ENCODE measurements around the gene PNMT. TPM values are rescaled to one million over a fixed set of nuclear protein-coding genes. Genes with fewer than 3 reads are reported as not detected.
A peak's percentile ranks its signal among the peaks of the same experiment; 100 is the strongest.

The PNMT gene, protein sequence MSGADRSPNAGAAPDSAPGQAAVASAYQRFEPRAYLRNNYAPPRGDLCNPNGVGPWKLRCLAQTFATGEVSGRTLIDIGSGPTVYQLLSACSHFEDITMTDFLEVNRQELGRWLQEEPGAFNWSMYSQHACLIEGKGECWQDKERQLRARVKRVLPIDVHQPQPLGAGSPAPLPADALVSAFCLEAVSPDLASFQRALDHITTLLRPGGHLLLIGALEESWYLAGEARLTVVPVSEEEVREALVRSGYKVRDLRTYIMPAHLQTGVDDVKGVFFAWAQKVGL
- total RNA-seq = 1 to 10 TPM in 2 of 4 donors, under 1 TPM in 2; 0.53 to 1.6 (median 1.1) TPM

DNA sequence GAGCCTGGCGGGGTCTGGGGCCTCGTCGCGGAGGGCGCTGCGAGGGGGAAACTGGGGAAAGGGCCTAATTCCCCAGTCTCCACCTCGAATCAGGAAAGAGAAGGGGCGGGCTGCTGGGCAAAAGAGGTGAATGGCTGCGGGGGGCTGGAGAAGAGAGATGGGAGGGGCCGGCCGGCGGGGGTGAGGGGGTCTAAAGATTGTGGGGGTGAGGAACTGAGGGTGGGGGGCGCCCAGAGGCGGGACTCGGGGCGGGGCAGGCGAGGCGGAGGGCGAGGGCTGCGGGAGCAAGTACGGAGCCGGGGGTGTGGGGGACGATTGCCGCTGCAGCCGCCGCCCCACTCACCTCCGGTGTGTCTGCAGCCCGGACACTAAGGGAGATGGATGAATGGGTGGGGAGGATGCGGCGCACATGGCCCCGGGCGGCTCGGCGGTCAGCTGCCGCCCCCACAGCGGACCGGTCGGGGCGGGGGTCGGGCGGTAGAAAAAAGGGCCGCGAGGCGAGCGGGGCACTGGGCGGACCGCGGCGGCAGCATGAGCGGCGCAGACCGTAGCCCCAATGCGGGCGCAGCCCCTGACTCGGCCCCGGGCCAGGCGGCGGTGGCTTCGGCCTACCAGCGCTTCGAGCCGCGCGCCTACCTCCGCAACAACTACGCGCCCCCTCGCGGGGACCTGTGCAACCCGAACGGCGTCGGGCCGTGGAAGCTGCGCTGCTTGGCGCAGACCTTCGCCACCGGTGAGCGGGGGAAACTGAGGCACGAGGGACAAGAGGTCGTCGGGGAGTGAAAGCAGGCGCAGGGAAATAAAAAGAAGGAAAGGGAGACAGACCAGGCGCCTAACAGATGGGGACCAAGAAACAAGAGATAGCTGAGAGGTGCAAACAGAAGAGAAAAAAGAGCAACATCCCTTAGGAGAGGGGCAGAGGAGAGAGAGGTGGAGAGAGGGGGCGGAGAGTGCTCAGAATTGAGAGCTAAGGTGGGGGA is at the start of gene PNMT:
Gene PNMT, plus strand, starts transcription at position 509 of the 980 bp plus-strand sequence. Its CDS starts 23 bp downstream, at position 532.
- Histone ChIP-seq H3K27me3 (peaks cover 54% of the 10 kb centered on the region), H3K4me1 (peaks cover 66% of the 10 kb centered on the region), H3K36me3 (peaks cover under 1% of the 10 kb centered on the region), H3K9me3 (no peaks in the 10 kb centered on the region), H3K4me3 (peak within 1 kb of the TSS; percentile 46), H3K27ac (peak within 1 kb of the TSS; percentile 47)
- TF ChIP-seq POLR2A (IDR thresholded peaks at IDR 0.05) = no peak
- TF ChIP-seq, protein P1, sequence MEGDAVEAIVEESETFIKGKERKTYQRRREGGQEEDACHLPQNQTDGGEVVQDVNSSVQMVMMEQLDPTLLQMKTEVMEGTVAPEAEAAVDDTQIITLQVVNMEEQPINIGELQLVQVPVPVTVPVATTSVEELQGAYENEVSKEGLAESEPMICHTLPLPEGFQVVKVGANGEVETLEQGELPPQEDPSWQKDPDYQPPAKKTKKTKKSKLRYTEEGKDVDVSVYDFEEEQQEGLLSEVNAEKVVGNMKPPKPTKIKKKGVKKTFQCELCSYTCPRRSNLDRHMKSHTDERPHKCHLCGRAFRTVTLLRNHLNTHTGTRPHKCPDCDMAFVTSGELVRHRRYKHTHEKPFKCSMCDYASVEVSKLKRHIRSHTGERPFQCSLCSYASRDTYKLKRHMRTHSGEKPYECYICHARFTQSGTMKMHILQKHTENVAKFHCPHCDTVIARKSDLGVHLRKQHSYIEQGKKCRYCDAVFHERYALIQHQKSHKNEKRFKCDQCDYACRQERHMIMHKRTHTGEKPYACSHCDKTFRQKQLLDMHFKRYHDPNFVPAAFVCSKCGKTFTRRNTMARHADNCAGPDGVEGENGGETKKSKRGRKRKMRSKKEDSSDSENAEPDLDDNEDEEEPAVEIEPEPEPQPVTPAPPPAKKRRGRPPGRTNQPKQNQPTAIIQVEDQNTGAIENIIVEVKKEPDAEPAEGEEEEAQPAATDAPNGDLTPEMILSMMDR (IDR thresholded peaks at IDR 0.05) = peak; percentile 23 to 66
- no peak for DNase-seq (ENCODE audit: low spot score in 2 of 2)
- WGBS = 3% methylated on average over 48 of the region's 85 CpGs

DNA sequence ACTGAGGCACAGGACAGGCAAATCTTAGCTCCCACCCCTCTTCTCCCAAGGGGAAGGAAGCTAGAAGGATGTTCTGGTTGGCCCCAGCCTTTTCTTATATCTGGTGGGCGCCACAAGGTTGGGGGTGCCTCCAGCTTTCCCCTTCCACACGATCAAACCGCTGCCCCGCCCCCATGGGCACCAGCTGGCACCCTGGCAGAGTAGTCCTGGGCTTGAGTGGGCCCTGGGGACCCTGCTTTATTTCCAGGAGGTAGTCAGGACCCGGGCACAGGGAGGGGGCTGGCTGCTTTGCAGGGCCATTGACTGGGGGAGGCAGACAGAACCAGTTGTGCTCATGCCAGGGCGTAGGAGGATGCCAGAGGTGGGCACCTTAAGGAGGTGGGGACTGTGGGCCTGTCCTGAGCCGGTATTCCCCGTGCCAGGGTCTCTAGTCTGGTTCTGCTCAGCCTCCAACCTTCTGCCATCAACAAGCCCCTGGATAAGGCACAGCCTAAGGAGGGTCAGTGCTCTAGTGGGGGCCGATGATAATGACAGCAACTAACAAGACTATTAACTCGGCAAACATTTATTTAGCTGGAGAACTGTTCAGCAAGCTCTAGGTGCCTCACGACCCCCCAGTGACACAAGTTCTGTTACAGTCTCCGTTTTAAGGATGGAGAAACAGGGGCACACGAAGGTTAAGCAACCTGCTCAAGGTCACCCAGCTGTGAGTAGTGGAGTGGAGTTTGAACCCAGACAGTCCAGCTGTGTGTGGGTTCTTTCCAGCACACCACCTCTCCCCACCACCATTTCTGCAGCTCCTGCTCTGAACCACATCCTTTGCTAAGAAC is 49.1 kb upstream of the PNMT start:
- no peaks in the 10 kb centered on the region for H3K9me3 ChIP-seq
- no peak overlapping the region for H3K27ac ChIP-seq
- H3K27me3 ChIP-seq = peaks cover 4% of the 10 kb centered on the region
- no peaks in the 10 kb centered on the region for H3K36me3 ChIP-seq
- TF ChIP-seq, protein P1 (IDR thresholded peaks at IDR 0.05) = no peak
- TF ChIP-seq POLR2AphosphoS5 (IDR thresholded peaks at IDR 0.05) = no peak
- no peak for TF ChIP-seq EP300 (IDR thresholded peaks at IDR 0.05)
- TF ChIP-seq POLR2A (IDR thresholded peaks at IDR 0.05) = no peak
- H3K4me3 ChIP-seq = peak overlapping the region; percentile 74
- 71% methylated on average over 6 of the region's 13 CpGs for WGBS
- H3K4me1 ChIP-seq = peaks cover 32% of the 10 kb centered on the region
- no peak for DNase-seq (ENCODE audit: low spot score in 2 of 2)

DNA sequence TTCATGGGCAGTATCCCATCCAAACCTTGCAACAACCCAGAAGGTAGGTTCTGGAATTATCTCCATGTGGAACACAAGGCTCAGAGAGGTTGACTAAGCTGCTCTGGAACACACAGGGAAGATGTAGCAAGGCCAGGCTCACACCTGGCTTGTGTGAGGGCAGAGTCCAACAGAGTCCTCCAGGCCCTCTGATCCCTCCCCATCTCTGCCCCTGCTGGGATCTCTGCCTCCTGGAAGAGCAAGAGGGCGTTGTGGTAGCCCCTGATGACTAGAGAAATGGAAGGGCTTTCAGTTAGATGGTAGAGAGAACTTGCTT is 48.5 kb upstream of the PNMT start:
- TF ChIP-seq POLR2AphosphoS5 (IDR thresholded peaks at IDR 0.05) (no peak), POLR2A (IDR thresholded peaks at IDR 0.05) (no peak), EP300 (IDR thresholded peaks at IDR 0.05) (no peak)
- TF ChIP-seq, protein P1 (IDR thresholded peaks at IDR 0.05) = no peak
- Histone ChIP-seq H3K4me3 (no peak overlapping the region), H3K9me3 (no peaks in the 10 kb centered on the region), H3K27ac (no peak overlapping the region), H3K4me1 (peaks cover 38% of the 10 kb centered on the region), H3K36me3 (no peaks in the 10 kb centered on the region), H3K27me3 (peaks cover 7% of the 10 kb centered on the region)
- WGBS = no CpG with 5 or more reads among the region's 1 CpG
- DNase-seq (ENCODE audit: low spot score in 2 of 2) = no peak

DNA sequence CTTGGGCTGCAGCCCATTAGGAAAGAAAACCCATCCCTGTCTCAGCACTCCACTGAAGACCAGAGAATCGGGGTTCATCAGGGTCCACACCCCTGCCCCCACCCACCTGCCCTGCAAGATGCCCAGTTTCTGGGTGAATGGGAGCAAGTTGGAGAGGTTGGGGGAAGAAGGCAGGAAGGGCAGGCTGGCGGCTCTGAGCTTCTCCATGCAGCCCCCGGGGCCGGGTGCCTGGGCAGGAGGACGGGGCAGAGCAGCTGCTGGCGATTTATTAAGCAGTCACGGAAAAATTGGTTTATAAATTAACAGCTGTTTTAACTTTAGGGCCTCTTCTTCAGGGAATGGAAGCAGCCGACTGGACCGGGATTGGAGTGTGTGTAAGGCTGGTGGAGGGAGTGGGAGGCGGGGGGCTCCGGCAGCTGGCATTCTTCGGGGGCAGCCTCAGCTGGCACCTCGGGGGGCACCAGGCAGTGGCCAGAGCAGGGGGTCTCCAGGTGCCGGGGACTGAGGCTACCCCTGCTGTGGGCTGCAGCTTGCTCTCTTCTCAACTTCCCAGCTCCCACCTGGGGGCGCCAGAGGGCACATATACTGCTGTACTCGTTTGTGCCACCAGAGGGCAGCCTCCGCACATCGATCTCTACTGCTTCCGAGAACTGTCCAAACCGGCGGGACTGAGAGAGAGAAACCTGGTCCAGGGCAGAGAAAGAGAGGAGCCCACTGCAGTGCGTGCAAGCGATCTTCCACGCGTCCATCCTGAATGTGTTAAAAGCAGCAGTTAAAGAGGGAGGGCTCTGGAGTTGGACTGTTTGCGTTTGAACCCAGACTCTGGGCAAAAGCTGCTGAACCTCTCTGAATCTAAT is 46.5 kb upstream of the PNMT start:
- H3K27me3 ChIP-seq = peaks cover 27% of the 10 kb centered on the region
- WGBS = 8% methylated on average over 22 of the region's 26 CpGs
- TF ChIP-seq, protein P1 (IDR thresholded peaks at IDR 0.05) = peak; percentile 98 to 100
- TF ChIP-seq EP300 (IDR thresholded peaks at IDR 0.05) = no peak
- TF ChIP-seq POLR2AphosphoS5 (IDR thresholded peaks at IDR 0.05) = peak in 1 of 3 donors; percentile 40
- TF ChIP-seq POLR2A (IDR thresholded peaks at IDR 0.05) = no peak
- H3K4me1 ChIP-seq = peaks cover 58% of the 10 kb centered on the region
- H3K27ac ChIP-seq = no peak overlapping the region
- DNase-seq (ENCODE audit: low spot score in 2 of 2) = peak; percentile 94 to 95
- no peaks in the 10 kb centered on the region for H3K9me3 ChIP-seq
- no peaks in the 10 kb centered on the region for H3K36me3 ChIP-seq
- H3K4me3 ChIP-seq = no peak overlapping the region
